K562 (cell line): ENCODE results near the gene BNIP3. TPM values are rescaled to one million over a fixed set of nuclear protein-coding genes. Genes with fewer than 3 reads are reported as not detected.
A peak's percentile ranks its signal among the peaks of the same experiment; 100 is the strongest.

Source experiments
- ATAC-seq: fragments of 200-7000 bp; cut with Tn5 transposase; 3 replicates; pipeline ENCODE4 v1.9.1; 2020; ENCODE audit warnings: moderate library complexity
- BruUV-seq: library from RNA; stranded (reverse); fragments of 400-500 nt; replicated peaks from 2 replicates; lab custom pipeline; 2021; lab: Mats Ljungman, UMichigan
- CTCF ChIA-PET: fragments of 300-600 bp; formaldehyde crosslinking; extraction: SDS; loops from one replicate; lab custom pipeline; 2021; ENCODE audit warnings: low intra/inter-chr PET ratio; lab: Yijun Ruan, JAX
- POLR2A ChIA-PET: fragments of 300-600, 350-650 bp; sonication (Branson Sonifier 250); formaldehyde crosslinking; extraction: SDS; loops from one replicate; lab custom pipeline; 2021; ENCODE audit warnings: antibody characterized with exemption, inconsistent platforms; lab: Yijun Ruan, JAX
- DNase-seq, 4 experiments: peaks; one replicate each; pipeline versions ENCODE4 v3.0.0 to v3.0.0-alpha.2; 2011 to 2018; ENCODE audit warnings: low spot score in 3 of 4, mixed read lengths in 3 of 4; ENCODE audit errors: extremely low read depth in 1 of 4
- FAIRE-seq: peaks from 2 replicates; lab custom pipeline; 2011; peaks lifted over from hg19 to GRCh38; lab: Jason Lieb, UNC
- H2AFZ ChIP-seq: 2 replicates; pipeline ENCODE4 v1.6.0; 2011; ENCODE audit warnings: low read depth, low read length, control low read depth, inconsistent platforms
- H3K27ac ChIP-seq: fragments of 200-600 bp; 3 replicates; pipeline ENCODE4 v1.8.0; 2011; ENCODE audit warnings: low read depth, mild to moderate bottlenecking, control low read depth, inconsistent platforms, low read length, moderate library complexity, mixed read lengths; ENCODE audit errors: extremely low read depth
- H3K27me3 ChIP-seq, 2 experiments: fragments of 300-600 bp in 1 of 2; 2 replicates in 1 of 2; 3 replicates in 1 of 2; pipeline versions ENCODE4 v1.6.0 to v1.8.0; 2011; ENCODE audit warnings: inconsistent platforms in 2 of 2, low read length in 2 of 2, mild to moderate bottlenecking in 1 of 2, mixed read lengths in 1 of 2, moderate library complexity in 1 of 2; ENCODE audit not compliant: control insufficient read depth in 2 of 2, insufficient read depth in 2 of 2
- H3K36me3 ChIP-seq: fragments of 300-600 bp; 3 replicates; pipeline ENCODE4 v1.8.0; 2011; ENCODE audit warnings: mild to moderate bottlenecking, low read length, inconsistent platforms; ENCODE audit not compliant: control insufficient read depth, insufficient read depth
- H3K4me1 ChIP-seq, 2 experiments: fragments of 200-600 bp in 1 of 2; replicated peaks in 1 of 2; 2 replicates in 1 of 2; 3 replicates in 1 of 2; pipeline versions ENCODE4 v1.5.1 to v1.8.0; 2011; ENCODE audit warnings: inconsistent platforms in 2 of 2, low read length in 2 of 2, mild to moderate bottlenecking in 1 of 2, mixed read lengths in 1 of 2, moderate library complexity in 1 of 2; ENCODE audit not compliant: control insufficient read depth in 2 of 2, insufficient read depth in 2 of 2
- H3K4me2 ChIP-seq: 2 replicates; pipeline ENCODE4 v1.6.1; 2011; ENCODE audit warnings: low read length, control low read depth, inconsistent platforms, mixed read lengths; ENCODE audit not compliant: insufficient read depth
- H3K4me3 ChIP-seq: fragments of 200-600 bp; sonication (generic), shearing (Covaris generic); 2 replicates; pipeline ENCODE4 v1.5.1; 2016; ENCODE audit warnings: control low read depth, inconsistent platforms
- H3K79me2 ChIP-seq: fragments of 200-600 bp; 3 replicates; pipeline ENCODE4 v1.8.0; 2011; ENCODE audit warnings: low read length, inconsistent platforms; ENCODE audit not compliant: control insufficient read depth, insufficient read depth
- H3K9ac ChIP-seq, 2 experiments: 2 replicates each; pipeline versions ENCODE4 v1.6.0 to v1.6.1; 2011; ENCODE audit warnings: low read depth in 2 of 2, low read length in 2 of 2, control low read depth in 1 of 2, inconsistent platforms in 1 of 2, mild to moderate bottlenecking in 1 of 2, mixed read lengths in 1 of 2; ENCODE audit not compliant: insufficient read depth in 1 of 2
- H3K9me1 ChIP-seq: one replicate; pipeline ENCODE4 v1.6.0; 2011; ENCODE audit warnings: inconsistent platforms, mild to moderate bottlenecking, low read length, moderate library complexity; ENCODE audit not compliant: control insufficient read depth, insufficient read depth
- H3K9me3 ChIP-seq: replicated peaks from 2 replicates; pipeline ENCODE4 v1.5.1; 2011; ENCODE audit warnings: low read depth, low read length, inconsistent platforms; ENCODE audit not compliant: control insufficient read depth, insufficient read depth
- H4K20me1 ChIP-seq: replicated peaks from 2 replicates; pipeline ENCODE4 v1.6.1; 2011; ENCODE audit warnings: low read length, inconsistent platforms, mixed read lengths; ENCODE audit not compliant: control insufficient read depth, insufficient read depth
- GATAD2B ChIP-seq: fragments of 450-650 bp; IDR thresholded peaks from 2 replicates; pipeline ENCODE4 v1.6.1; 2017; ENCODE audit warnings: mild to moderate bottlenecking, borderline replicate concordance
- L3MBTL2 ChIP-seq: fragments of 450-650 bp; IDR thresholded peaks from 2 replicates; pipeline ENCODE4 v1.6.1; 2016; ENCODE audit warnings: mild to moderate bottlenecking, moderate library complexity
- PTRF ChIP-seq: fragments of 450-650 bp; IDR thresholded peaks from 2 replicates; pipeline ENCODE4 v1.6.1; 2016; ENCODE audit warnings: mild to moderate bottlenecking, missing genetic modification characterization, missing compliant biosample characterization
- ZBTB7A ChIP-seq: IDR thresholded peaks from 2 replicates; pipeline ENCODE4 v1.6.1; 2011; ENCODE audit warnings: low read depth, mild to moderate bottlenecking, low read length, moderate library complexity, borderline replicate concordance; ENCODE audit not compliant: control insufficient read depth
- WGBS: fragments of 100-300 bp; shearing (Covaris generic); methylation state at CpG from one replicate; pipeline ENCODE4 v1.1.6; 2016; ENCODE audit warnings: low coverage, mixed read lengths; ENCODE audit not compliant: insufficient coverage; ENCODE audit errors: missing lambda C conversion rate; 5-methylcytosine and 5-hydroxymethylcytosine counted together
- in situ Hi-C: fragments of 300-500 bp; cut with MboI; formaldehyde crosslinking; loops from 4 replicates; pipeline ENCODE4 v1.15.0; 2018; ENCODE audit warnings: inconsistent platforms, mixed read lengths
- intact Hi-C: fragments of 100-400 bp; cut with micrococcal nuclease; formaldehyde crosslinking; loops from 2 replicates; pipeline ENCODE4 v1.14.2; 2022
- polyA plus RNA-seq, 8 experiments: library from polyadenylated mRNA; depleted of rRNA in 4 of 8; stranded (reverse) in 5 of 8; unstranded in 3 of 8; fragments of >200 nt; fragmentation: Nextera tagmentation in 2 of 8; fragmentation: Illumina TruSeq in 1 of 8; extraction: Ambion mirVana in 2 of 8; extraction: Trizol in 1 of 8; gene quantifications; 2 replicates each; pipeline versions ENCODE4 v1.2.1 to v1.2.3, GENCODE V29; 2011 to 2014; ENCODE audit warnings: inconsistent platforms in 1 of 8, missing spikeins in 1 of 8
- total RNA-seq, 7 experiments: library from RNA; depleted of rRNA in 6 of 7; stranded (reverse); fragments of >200 nt in 6 of 7; fragmentation: Illumina TruSeq in 2 of 7; extraction: Trizol in 2 of 7; gene quantifications; 2 replicates each; pipeline versions ENCODE4 v1.2.1 to v1.2.3, GENCODE V29; 2011 to 2021; ENCODE audit warnings: low replicate concordance in 1 of 7
- TF ChIP-seq, protein P1 (sequence below), 2 experiments: IDR thresholded peaks; 2 replicates each; pipeline ENCODE4 v1.6.1; 2011; ENCODE audit warnings: borderline replicate concordance in 1 of 2, control low read depth in 1 of 2, low read depth in 1 of 2, low read length in 1 of 2, mild to moderate bottlenecking in 1 of 2, mixed read lengths in 1 of 2, moderate library complexity in 1 of 2; ENCODE audit not compliant: insufficient read depth in 1 of 2, insufficient read length in 1 of 2, poor library complexity in 1 of 2, severe bottlenecking in 1 of 2; ENCODE audit errors: extremely low read depth in 1 of 2
- TF ChIP-seq, protein P2 (sequence below): fragments of 450-650 bp; IDR thresholded peaks from 2 replicates; pipeline ENCODE4 v1.6.1; 2016; ENCODE audit warnings: missing biosample characterization, missing genetic modification characterization
- TF ChIP-seq, protein P3 (sequence below): sonication (generic); formaldehyde crosslinking; IDR thresholded peaks from 2 replicates; pipeline ENCODE4 v1.8.1; 2023; ENCODE audit warnings: mild to moderate bottlenecking, missing genetic modification reagents

BNIP3 gene
- total and polyA plus RNA-seq, 9 of the 15 experiments (the other 6 are each of a cell fraction or from before 2014, with no cell fraction given): 9.2 to 119 (median 42.2) TPM

DNA sequence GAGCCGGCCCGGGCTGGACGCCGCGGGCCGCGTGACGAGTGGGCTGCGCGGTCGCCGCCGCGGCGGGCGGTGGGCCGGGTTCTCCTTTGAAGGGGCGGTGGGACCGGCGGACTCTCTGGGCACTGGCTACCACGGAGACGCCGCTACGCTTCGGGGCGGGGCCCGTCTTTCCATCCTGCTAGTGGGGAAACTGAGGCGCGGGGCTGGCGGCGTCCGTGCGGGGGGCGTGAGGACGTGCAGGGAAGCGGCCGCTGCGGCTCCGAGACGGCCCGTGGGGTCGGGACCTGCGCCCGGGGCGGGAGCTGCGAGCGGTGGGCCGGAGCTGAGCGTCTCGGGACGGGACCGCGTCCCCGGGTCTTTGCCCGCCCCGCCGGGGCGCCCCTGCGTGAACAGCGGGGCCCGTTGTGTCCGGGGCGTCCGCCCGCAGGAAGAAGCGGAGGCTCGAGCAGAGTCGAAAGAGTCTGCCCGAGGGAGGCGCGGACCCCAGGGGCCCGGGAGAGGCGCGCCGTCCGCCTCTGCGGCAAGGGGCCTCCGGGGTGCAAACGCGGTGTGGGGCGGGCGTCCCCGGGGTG, 548 bp upstream of the BNIP3 start:
- no peaks in the 10 kb centered on the region for H3K9me3 ChIP-seq
- H3K9me1 ChIP-seq: no peaks in the 10 kb centered on the region
- H4K20me1 ChIP-seq: peaks cover 23% of the 10 kb centered on the region
- H3K4me1 ChIP-seq: peaks cover 29 to 35% of the 10 kb centered on the region in 2 experiments; a peak in 4 of 5 replicates
- intact Hi-C loops (loop anchor here (5.0 to 10.0 kb wide), 2 partner anchors 40 to 77 kb away; partner anchors contain the start of gene PPP2R2D), in situ Hi-C loops (no loop called here)
- no TSS peak for BruUV-seq
- ChIA-PET CTCF (interaction anchor here (0.6 to 1.5 kb wide), 2 partner anchors 41 to 153 kb away, joined by 4 to 9 read pairs; no protein-coding TSS in a partner anchor), POLR2A (interaction anchor here (1.1 kb wide), 1 partner anchor 41 kb away, joined by 3 read pairs; no protein-coding TSS in a partner anchor)
- WGBS: 8% methylated on average over 13 of the region's 83 CpGs
- H3K36me3 ChIP-seq: peaks cover 22% of the 10 kb centered on the region
- peak overlapping the region; percentile 71 to 94 for H3K9ac ChIP-seq
- ATAC-seq (peak; percentile 2; the same call in 1 of the 3 replicates), DNase-seq (peak in 2 of 4 experiments; percentile 26 to 32), FAIRE-seq (no peak)
- H3K4me3 ChIP-seq: peak overlapping the region; percentile 68
- peak overlapping the region; percentile 76; the same call in 1 of the 2 replicates for H2AFZ ChIP-seq
- H3K79me2 ChIP-seq: peaks cover 55% of the 10 kb centered on the region
- peak overlapping the region; percentile 79 for H3K27ac ChIP-seq
- no peaks in the 10 kb centered on the region for H3K27me3 ChIP-seq
- H3K4me2 ChIP-seq: peak overlapping the region; percentile 84
- TF ChIP-seq, protein P1, sequence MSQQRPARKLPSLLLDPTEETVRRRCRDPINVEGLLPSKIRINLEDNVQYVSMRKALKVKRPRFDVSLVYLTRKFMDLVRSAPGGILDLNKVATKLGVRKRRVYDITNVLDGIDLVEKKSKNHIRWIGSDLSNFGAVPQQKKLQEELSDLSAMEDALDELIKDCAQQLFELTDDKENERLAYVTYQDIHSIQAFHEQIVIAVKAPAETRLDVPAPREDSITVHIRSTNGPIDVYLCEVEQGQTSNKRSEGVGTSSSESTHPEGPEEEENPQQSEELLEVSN (IDR thresholded peaks at IDR 0.05; ENCODE audit: borderline replicate concordance in 1 of 2, extremely low read depth in 1 of 2, insufficient read depth in 1 of 2, insufficient read length in 1 of 2, low read depth in 1 of 2, low read length in 1 of 2, poor library complexity in 1 of 2, severe bottlenecking in 1 of 2): peak in 1 of 2 experiments; percentile 42
- TF ChIP-seq, protein P2, sequence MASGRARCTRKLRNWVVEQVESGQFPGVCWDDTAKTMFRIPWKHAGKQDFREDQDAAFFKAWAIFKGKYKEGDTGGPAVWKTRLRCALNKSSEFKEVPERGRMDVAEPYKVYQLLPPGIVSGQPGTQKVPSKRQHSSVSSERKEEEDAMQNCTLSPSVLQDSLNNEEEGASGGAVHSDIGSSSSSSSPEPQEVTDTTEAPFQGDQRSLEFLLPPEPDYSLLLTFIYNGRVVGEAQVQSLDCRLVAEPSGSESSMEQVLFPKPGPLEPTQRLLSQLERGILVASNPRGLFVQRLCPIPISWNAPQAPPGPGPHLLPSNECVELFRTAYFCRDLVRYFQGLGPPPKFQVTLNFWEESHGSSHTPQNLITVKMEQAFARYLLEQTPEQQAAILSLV (tag): no peak
- TF ChIP-seq PTRF (tag) (no peak), GATAD2B (0 out of 2 replicates have a peak, but pooled peaks have one; percentile 13), L3MBTL2 (peak; percentile 68), ZBTB7A (peak; percentile 15; the same call in 1 of the 2 replicates)
- TF ChIP-seq, protein P3, sequence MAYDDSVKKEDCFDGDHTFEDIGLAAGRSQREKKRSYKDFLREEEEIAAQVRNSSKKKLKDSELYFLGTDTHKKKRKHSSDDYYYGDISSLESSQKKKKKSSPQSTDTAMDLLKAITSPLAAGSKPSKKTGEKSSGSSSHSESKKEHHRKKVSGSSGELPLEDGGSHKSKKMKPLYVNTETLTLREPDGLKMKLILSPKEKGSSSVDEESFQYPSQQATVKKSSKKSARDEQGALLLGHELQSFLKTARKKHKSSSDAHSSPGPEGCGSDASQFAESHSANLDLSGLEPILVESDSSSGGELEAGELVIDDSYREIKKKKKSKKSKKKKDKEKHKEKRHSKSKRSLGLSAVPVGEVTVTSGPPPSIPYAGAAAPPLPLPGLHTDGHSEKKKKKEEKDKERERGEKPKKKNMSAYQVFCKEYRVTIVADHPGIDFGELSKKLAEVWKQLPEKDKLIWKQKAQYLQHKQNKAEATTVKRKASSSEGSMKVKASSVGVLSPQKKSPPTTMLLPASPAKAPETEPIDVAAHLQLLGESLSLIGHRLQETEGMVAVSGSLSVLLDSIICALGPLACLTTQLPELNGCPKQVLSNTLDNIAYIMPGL (CRISPR knock-in tag): no peak
